Endodermal cell (in vitro differentiated cells): Measurements from ENCODE around the gene AMIGO1. TPM values are rescaled to one million over a fixed set of nuclear protein-coding genes. Genes with fewer than 3 reads are reported as not detected.
A peak's percentile ranks its signal among the peaks of the same experiment; 100 is the strongest.

Experiments used
- DNase-seq: peaks from one replicate; pipeline ENCODE4 v3.0.0-alpha.2; 2017
- H3K27ac ChIP-seq: 2 replicates; pipeline ENCODE4 v1.5.1; 2013; ENCODE audit warnings: mild to moderate bottlenecking, low read depth, low read length, moderate library complexity
- H3K27me3 ChIP-seq: 2 replicates; pipeline ENCODE4 v1.6.1; 2013; ENCODE audit warnings: mild to moderate bottlenecking, low read length, moderate library complexity; ENCODE audit not compliant: insufficient read depth, control insufficient read depth, poor library complexity, severe bottlenecking
- H3K36me3 ChIP-seq: 2 replicates; pipeline ENCODE4 v1.7.0; 2013; ENCODE audit warnings: mild to moderate bottlenecking, low read length, moderate library complexity; ENCODE audit not compliant: control insufficient read depth, insufficient read depth
- H3K4me1 ChIP-seq: one replicate; pipeline ENCODE4 v1.7.0; 2013; ENCODE audit warnings: low read length; ENCODE audit not compliant: control insufficient read depth, insufficient read depth
- H3K4me3 ChIP-seq: 2 replicates; pipeline ENCODE4 v1.5.1; 2013; ENCODE audit warnings: mild to moderate bottlenecking, low read length, moderate library complexity
- H3K9ac ChIP-seq: 2 replicates; pipeline ENCODE4 v1.6.1; 2013; ENCODE audit warnings: mild to moderate bottlenecking, low read length, moderate library complexity; ENCODE audit not compliant: poor library complexity, severe bottlenecking; ENCODE audit errors: extremely low read depth
- H3K9me3 ChIP-seq: 2 replicates; pipeline ENCODE4 v1.6.1; 2013; ENCODE audit warnings: mild to moderate bottlenecking, low read length, moderate library complexity; ENCODE audit not compliant: control insufficient read depth
- H3K27ac Mint-ChIP-seq: 2 replicates; pipeline ENCODE4 v1.8.0; 2020; ENCODE audit warnings: mixed read lengths
- H3K27me3 Mint-ChIP-seq: 2 replicates; pipeline ENCODE4 v1.8.0; 2021; ENCODE audit warnings: mild to moderate bottlenecking, mixed read lengths; ENCODE audit not compliant: insufficient read depth
- H3K36me3 Mint-ChIP-seq: 2 replicates; pipeline ENCODE4 v1.8.0; 2020; ENCODE audit warnings: low read depth, mixed read lengths
- H3K4me1 Mint-ChIP-seq: 2 replicates; pipeline ENCODE4 v1.8.0; 2020; ENCODE audit warnings: mixed read lengths
- H3K4me3 Mint-ChIP-seq: 2 replicates; pipeline ENCODE4 v1.8.0; 2020; ENCODE audit warnings: mild to moderate bottlenecking, moderate library complexity, mixed read lengths
- H3K9me3 Mint-ChIP-seq: 2 replicates; pipeline ENCODE4 v1.8.0; 2020; ENCODE audit warnings: mild to moderate bottlenecking, mixed read lengths
- CTCF ChIP-seq: fragments of 200-600 bp; sonication (generic); conservative IDR thresholded peaks from 2 replicates; pipeline ENCODE4 v1.5.0; 2021; ENCODE audit warnings: antibody characterized with exemption, mild to moderate bottlenecking
- WGBS, 2 experiments: methylation state at CpG; one replicate each; pipeline versions ENCODE4 v1.1.5 to v1.1.7; 2013; ENCODE audit warnings: missing lambda C conversion rate in 2 of 2, mixed read lengths in 1 of 2; ENCODE audit not compliant: insufficient coverage in 1 of 2, insufficient read length in 1 of 2; 5-methylcytosine and 5-hydroxymethylcytosine counted together
- total RNA-seq, 2 donors: library from RNA; stranded (reverse); fragmentation: NEBNext Ultra II Directional in 1 of 2; extraction: Animal tissue kit (Norgen Biotek cat#: 25700) in 1 of 2; gene quantifications; 2 replicates in 1 of 2; 3 replicates in 1 of 2; pipeline ENCODE4 v1.2.1, GENCODE V29; 2021

Gene AMIGO1
- total RNA-seq, 2 donors from 2014 or later: 2.4 to 2.7 TPM

GRCh38 chr1:109499081-109499480, 10.4 kb downstream of the AMIGO1 start:
- peaks cover 20% of the 10 kb centered on the region for H3K4me1 Mint-ChIP-seq
- H3K9me3 Mint-ChIP-seq: no peaks in the 10 kb centered on the region
- no peaks in the 10 kb centered on the region for H3K9me3 ChIP-seq
- H3K4me3 ChIP-seq: no peak overlapping the region
- H3K4me3 Mint-ChIP-seq: no peak overlapping the region
- no peaks in the 10 kb centered on the region for H3K36me3 ChIP-seq
- peaks cover 2% of the 10 kb centered on the region for H3K4me1 ChIP-seq
- H3K27ac ChIP-seq: no peak overlapping the region
- TF ChIP-seq CTCF: no peak
- peaks cover 9% of the 10 kb centered on the region for H3K36me3 Mint-ChIP-seq
- no peak overlapping the region for H3K9ac ChIP-seq
- no peaks in the 10 kb centered on the region for H3K27me3 ChIP-seq
- no peak overlapping the region for H3K27ac Mint-ChIP-seq
- no peaks in the 10 kb centered on the region for H3K27me3 Mint-ChIP-seq
- no peak for DNase-seq
- WGBS, 2 experiments: 95 to 100% methylated on average over 1 to 7 of the region's 7 CpGs

- Mint-ChIP-seq H3K27ac (no peak overlapping the region), H3K36me3 (peaks cover 9% of the 10 kb centered on the region), H3K4me3 (no peak overlapping the region), H3K4me1 (peaks cover 20% of the 10 kb centered on the region), H3K27me3 (no peaks in the 10 kb centered on the region), H3K9me3 (no peaks in the 10 kb centered on the region)
- Histone ChIP-seq H3K9me3 (no peaks in the 10 kb centered on the region), H3K27me3 (no peaks in the 10 kb centered on the region), H3K9ac (no peak overlapping the region), H3K27ac (peak overlapping the region; percentile 61), H3K4me3 (no peak overlapping the region), H3K36me3 (no peaks in the 10 kb centered on the region), H3K4me1 (peaks cover 2% of the 10 kb centered on the region)
- 70 to 72% methylated on average over 11 to 12 of the region's 12 CpGs for WGBS, 2 experiments
- peak; percentile 92 for DNase-seq
- TF ChIP-seq CTCF: peak; percentile 86
Measured at GRCh38 chr1:109498161-109498801, 11.2 kb downstream of the AMIGO1 start.

- Histone ChIP-seq H3K9me3 (no peaks in the 10 kb centered on the region), H3K27ac (peak overlapping the region; percentile 32), H3K36me3 (no peaks in the 10 kb centered on the region), H3K4me1 (peaks cover 2% of the 10 kb centered on the region), H3K4me3 (no peak overlapping the region), H3K9ac (no peak overlapping the region), H3K27me3 (no peaks in the 10 kb centered on the region)
- no peak for TF ChIP-seq CTCF
- DNase-seq: peak; percentile 71
- Mint-ChIP-seq H3K27ac (peak overlapping the region; percentile 55), H3K36me3 (peaks cover 9% of the 10 kb centered on the region), H3K4me3 (no peak overlapping the region), H3K27me3 (no peaks in the 10 kb centered on the region), H3K9me3 (no peaks in the 10 kb centered on the region), H3K4me1 (peaks cover 20% of the 10 kb centered on the region)
- 49 to 69% methylated on average over 2 to 9 of the region's 9 CpGs for WGBS, 2 experiments
Measured at GRCh38 chr1:109497449-109498160, 11.9 kb downstream of the AMIGO1 start.
